Activated B cell treated with CpG ODN at 0.5 μM for 24 hours (primary cell): ENCODE results near the gene SERINC3. TPM values are rescaled to one million over a fixed set of nuclear protein-coding genes. Genes with fewer than 3 reads are reported as not detected.
A peak's percentile ranks its signal among the peaks of the same experiment; 100 is the strongest.

Experiments
- ATAC-seq: fragments of 200-7000 bp; cut with Tn5 transposase; one replicate; pipeline ENCODE4 v1.10.0; 2021; ENCODE audit warnings: low read depth, mild to moderate bottlenecking, moderate library complexity
- CTCF ChIA-PET: fragments of 350-600 bp; sonication (Branson Sonifier 250); formaldehyde crosslinking; loops from one replicate; lab custom pipeline; 2021; ENCODE audit warnings: antibody characterized with exemption; lab: Charles Lee
- POLR2A ChIA-PET: fragments of 350-600 bp; sonication (Branson Sonifier 250); formaldehyde crosslinking; loops from one replicate; lab custom pipeline; 2021; ENCODE audit warnings: antibody characterized with exemption; lab: Charles Lee
- DNase-seq: peaks from one replicate; pipeline ENCODE4 v3.0.0; 2022
- H3K27ac Mint-ChIP-seq: one replicate; pipeline ENCODE4 v1.8.0; 2020; ENCODE audit warnings: mixed read lengths
- H3K27me3 Mint-ChIP-seq: one replicate; pipeline ENCODE4 v1.8.0; 2021; ENCODE audit warnings: mixed read lengths
- H3K36me3 Mint-ChIP-seq: one replicate; pipeline ENCODE4 v1.8.0; 2021; ENCODE audit warnings: low read depth, mixed read lengths
- H3K4me1 Mint-ChIP-seq: one replicate; pipeline ENCODE4 v1.8.0; 2021; ENCODE audit warnings: mixed read lengths
- H3K4me3 Mint-ChIP-seq: one replicate; pipeline ENCODE4 v1.8.0; 2020; ENCODE audit warnings: mild to moderate bottlenecking, mixed read lengths
- H3K9me3 Mint-ChIP-seq: one replicate; pipeline ENCODE4 v1.8.0; 2020; ENCODE audit warnings: mixed read lengths
- intact Hi-C: fragments of 100-400 bp; cut with micrococcal nuclease; formaldehyde crosslinking; loops from one replicate; pipeline ENCODE4 v1.15.1; 2024
- total RNA-seq: library from RNA; stranded (reverse); gene quantifications from 2 replicates; pipeline ENCODE4 v1.2.3, GENCODE V29; 2022
- TF ChIP-seq, protein P1 (sequence below): fragments of 200-600 bp; IDR thresholded peaks from one replicate; pipeline ENCODE4 v1.8.0; 2022; ENCODE audit warnings: antibody characterized with exemption, mild to moderate bottlenecking

SERINC3 gene
- total RNA-seq, 1 donor from 2014 or later: 41.4 TPM

- Mint-ChIP-seq H3K4me1 (peaks cover 5% of the 10 kb centered on the region), H3K36me3 (no peaks in the 10 kb centered on the region), H3K4me3 (no peak overlapping the region), H3K27ac (no peak overlapping the region), H3K27me3 (no peaks in the 10 kb centered on the region), H3K9me3 (no peaks in the 10 kb centered on the region)
- TF ChIP-seq, protein P1, sequence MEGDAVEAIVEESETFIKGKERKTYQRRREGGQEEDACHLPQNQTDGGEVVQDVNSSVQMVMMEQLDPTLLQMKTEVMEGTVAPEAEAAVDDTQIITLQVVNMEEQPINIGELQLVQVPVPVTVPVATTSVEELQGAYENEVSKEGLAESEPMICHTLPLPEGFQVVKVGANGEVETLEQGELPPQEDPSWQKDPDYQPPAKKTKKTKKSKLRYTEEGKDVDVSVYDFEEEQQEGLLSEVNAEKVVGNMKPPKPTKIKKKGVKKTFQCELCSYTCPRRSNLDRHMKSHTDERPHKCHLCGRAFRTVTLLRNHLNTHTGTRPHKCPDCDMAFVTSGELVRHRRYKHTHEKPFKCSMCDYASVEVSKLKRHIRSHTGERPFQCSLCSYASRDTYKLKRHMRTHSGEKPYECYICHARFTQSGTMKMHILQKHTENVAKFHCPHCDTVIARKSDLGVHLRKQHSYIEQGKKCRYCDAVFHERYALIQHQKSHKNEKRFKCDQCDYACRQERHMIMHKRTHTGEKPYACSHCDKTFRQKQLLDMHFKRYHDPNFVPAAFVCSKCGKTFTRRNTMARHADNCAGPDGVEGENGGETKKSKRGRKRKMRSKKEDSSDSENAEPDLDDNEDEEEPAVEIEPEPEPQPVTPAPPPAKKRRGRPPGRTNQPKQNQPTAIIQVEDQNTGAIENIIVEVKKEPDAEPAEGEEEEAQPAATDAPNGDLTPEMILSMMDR: no peak
- intact Hi-C loops: no loop called here
- DNase-seq (no peak), ATAC-seq (no peak)
- POLR2A ChIA-PET: no interaction called here
- CTCF ChIA-PET: no interaction called here
Measured at GRCh38 chr20:44528309-44528708, 6.4 kb upstream of the SERINC3 start.

GRCh38 chr20:44527716-44528199 lies 5.9 kb upstream of the SERINC3 start:
- ATAC-seq (no peak), DNase-seq (no peak)
- Mint-ChIP-seq H3K9me3 (no peaks in the 10 kb centered on the region), H3K36me3 (no peaks in the 10 kb centered on the region), H3K4me1 (peaks cover 7% of the 10 kb centered on the region), H3K27ac (no peak overlapping the region), H3K4me3 (no peak overlapping the region), H3K27me3 (no peaks in the 10 kb centered on the region)
- ChIA-PET POLR2A (no interaction called here), CTCF (no interaction called here)
- TF ChIP-seq, protein P1: no peak
- intact Hi-C loops: no loop called here

DNA sequence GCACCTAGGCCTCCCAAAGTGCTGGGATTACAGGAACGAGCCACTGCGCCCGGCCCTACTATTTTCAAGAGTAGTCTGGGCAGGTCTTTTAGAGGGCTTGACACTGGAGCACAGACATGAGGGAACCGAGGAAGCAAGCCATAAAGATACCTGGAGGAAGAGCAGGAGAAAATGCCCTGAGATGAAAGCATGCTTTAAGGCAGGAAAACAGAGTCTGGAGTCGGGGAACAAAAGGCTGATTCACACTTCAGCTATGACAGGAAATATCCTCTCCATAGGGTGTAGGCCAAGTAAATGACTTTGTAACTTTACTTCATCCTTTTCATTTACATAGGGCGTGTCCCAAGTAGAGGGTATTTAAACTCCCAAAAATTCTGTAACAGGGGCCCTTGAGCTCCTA lies 4.3 kb upstream of the SERINC3 start:
- ChIA-PET POLR2A (no interaction called here), CTCF (no interaction called here)
- intact Hi-C loops: no loop called here
- Mint-ChIP-seq H3K9me3 (no peaks in the 10 kb centered on the region), H3K4me1 (peaks cover 16% of the 10 kb centered on the region), H3K27me3 (no peaks in the 10 kb centered on the region), H3K27ac (no peak overlapping the region), H3K4me3 (no peak overlapping the region), H3K36me3 (peaks cover 4% of the 10 kb centered on the region)
- ATAC-seq: no peak
- no peak for DNase-seq
- TF ChIP-seq, protein P1: no peak

DNA sequence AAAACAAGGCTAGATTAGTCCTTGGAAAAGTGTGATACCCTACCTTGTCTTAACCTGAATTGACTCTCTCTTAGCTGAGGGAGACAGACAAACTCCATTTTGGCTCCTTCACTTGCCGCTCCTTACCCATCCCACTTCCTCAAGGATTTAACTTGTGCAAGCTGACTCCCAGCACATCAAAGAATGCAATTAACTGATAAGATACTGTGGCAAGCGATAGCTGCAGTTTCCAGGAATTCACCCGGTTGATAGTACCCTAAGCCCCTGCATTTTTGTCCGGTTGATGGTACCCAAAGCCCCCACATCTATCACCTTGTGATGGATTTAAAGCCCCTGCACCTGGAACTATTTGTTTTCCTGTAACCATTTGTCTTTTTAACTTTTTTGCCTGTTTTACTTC lies 1.9 kb upstream of the SERINC3 start:
- TF ChIP-seq, protein P1: no peak
- Mint-ChIP-seq H3K4me1 (peaks cover 36% of the 10 kb centered on the region), H3K36me3 (peaks cover 12% of the 10 kb centered on the region), H3K27ac (no peak overlapping the region), H3K27me3 (no peaks in the 10 kb centered on the region), H3K9me3 (no peaks in the 10 kb centered on the region), H3K4me3 (no peak overlapping the region)
- ChIA-PET POLR2A (no interaction called here), CTCF (interaction anchor here (0.8 kb wide), 1 partner anchor 86 kb away, joined by 3 read pairs; no protein-coding TSS in a partner anchor)
- ATAC-seq: no peak
- intact Hi-C loops: loop anchor here (2.0 to 5.0 kb wide), 4 partner anchors 123 to 311 kb away; partner anchors contain the start of gene OSER1
- no peak for DNase-seq

- POLR2A ChIA-PET: interaction anchor here (1.4 to 2.3 kb wide), 6 partner anchors 8 to 313 kb away, joined by 3 to 13 read pairs (median 8); partner anchors contain the start of genes OSER1 and TTPAL
- peak overlapping the region; percentile 83 for H3K27ac Mint-ChIP-seq
- TF ChIP-seq, protein P1: no peak
- H3K36me3 Mint-ChIP-seq: peaks cover 14% of the 10 kb centered on the region
- DNase-seq: no peak
- CTCF ChIA-PET: interaction anchor here (0.8 to 3.0 kb wide), 3 partner anchors 53 to 88 kb away, joined by 3 to 9 read pairs (median 9); no protein-coding TSS in a partner anchor
- no peaks in the 10 kb centered on the region for H3K9me3 Mint-ChIP-seq
- no peaks in the 10 kb centered on the region for H3K27me3 Mint-ChIP-seq
- peaks cover 38% of the 10 kb centered on the region for H3K4me1 Mint-ChIP-seq
- ATAC-seq: no peak
- intact Hi-C loops: loop anchor here (1.0 to 5.0 kb wide), 10 partner anchors 8 to 362 kb away; partner anchors contain the start of genes OSER1, TTPAL and YWHAB
- peak overlapping the region; percentile 89 for H3K4me3 Mint-ChIP-seq
Measured at GRCh38 chr20:44522841-44523240, 971 bp upstream of the SERINC3 start.
